HG03175 (cell line): Measurements from ENCODE around the gene KCNG4.
A peak's percentile ranks its signal among the peaks of the same experiment; 100 is the strongest.

Experiments
- ATAC-seq: cut with Tn5 transposase; IDR thresholded peaks from one replicate; pipeline ENCODE4 v1.9.1; 2021; ENCODE audit warnings: mild to moderate bottlenecking, moderate library complexity; ENCODE audit not compliant: unreplicated experiment

Gene KCNG4

GRCh38 chr16:84266451-84266850 lies 26.6 kb upstream of the KCNG4 start:
- ATAC-seq = peak; percentile 49

- no peak for ATAC-seq
These were observed 23.1 kb upstream of the KCNG4 start for GRCh38 chr16:84262939-84263338.

GRCh38 chr16:84262031-84262430 lies 22.2 kb upstream of the KCNG4 start:
- ATAC-seq = no peak

GRCh38 chr16:84260766-84261554 lies 21.1 kb upstream of the KCNG4 start:
- no peak for ATAC-seq

- no peak for ATAC-seq
These were observed 19.9 kb upstream of the KCNG4 start for GRCh38 chr16:84259691-84260090.

- no peak for ATAC-seq
These were observed 18.5 kb upstream of the KCNG4 start for GRCh38 chr16:84258266-84258665.

GRCh38 chr16:84255050-84255810 lies 15.4 kb upstream of the KCNG4 start:
- ATAC-seq = no peak

GRCh38 chr16:84254062-84254461 lies 14.2 kb upstream of the KCNG4 start:
- ATAC-seq = no peak

- no peak for ATAC-seq
These were observed 13.4 kb upstream of the KCNG4 start for GRCh38 chr16:84253173-84253572.

GRCh38 chr16:84252184-84252583 lies 12.4 kb upstream of the KCNG4 start:
- no peak for ATAC-seq

- no peak for ATAC-seq
These were observed 8.0 kb upstream of the KCNG4 start for GRCh38 chr16:84247844-84248243.

GRCh38 chr16:84247331-84247730 lies 7.5 kb upstream of the KCNG4 start:
- ATAC-seq = no peak

GRCh38 chr16:84246679-84247077 lies 6.9 kb upstream of the KCNG4 start:
- ATAC-seq = no peak

GRCh38 chr16:84245956-84246678 lies 6.3 kb upstream of the KCNG4 start:
- no peak for ATAC-seq

GRCh38 chr16:84244728-84245127 lies 4.9 kb upstream of the KCNG4 start:
- ATAC-seq = no peak

- ATAC-seq = no peak
These were observed 3.9 kb upstream of the KCNG4 start for GRCh38 chr16:84243732-84244131.

GRCh38 chr16:84242839-84243238 lies 3.0 kb upstream of the KCNG4 start:
- no peak for ATAC-seq

- ATAC-seq = no peak
These were observed 2.0 kb upstream of the KCNG4 start for GRCh38 chr16:84241778-84242177.

- no peak for ATAC-seq
These were observed 643 bp upstream of the KCNG4 start for GRCh38 chr16:84240455-84240854.

- no peak for ATAC-seq
These were observed 557 bp downstream of the KCNG4 start for GRCh38 chr16:84239141-84239769.
